A549 (cell line): ENCODE measurements around the gene CUX1. TPM values are rescaled to one million over a fixed set of nuclear protein-coding genes. Genes with fewer than 3 reads are reported as not detected.
"Not testable (repeated sequence)": the region's sequence is repeated elsewhere in the genome, so short reads cannot be mapped to it uniquely, and the experiment has no call there.

Experiments
- ATAC-seq, 2 experiments: fragments of 200-7000 bp in 1 of 2; fragments of >200 bp in 1 of 2; cut with Nextera tagmentation in 1 of 2; cut with Tn5 transposase in 1 of 2; 3 replicates each; pipeline versions ENCODE4 v1.8.0 to v1.9.1; 2018 to 2020; ENCODE audit warnings: mild to moderate bottlenecking in 1 of 2, moderate library complexity in 1 of 2
- CTCF ChIA-PET: fragments of 300-600 bp; sonication (Branson Sonifier 250); formaldehyde crosslinking; extraction: SDS; loops from one replicate; lab custom pipeline; 2021; ENCODE audit warnings: antibody characterized with exemption, inconsistent platforms; lab: Yijun Ruan, JAX
- POLR2A ChIA-PET: fragments of 350-600 bp; formaldehyde crosslinking; extraction: SDS; loops from one replicate; lab custom pipeline; 2021; ENCODE audit warnings: antibody characterized with exemption, inconsistent platforms; lab: Yijun Ruan, JAX
- DNase-seq, 2 experiments: peaks; one replicate each; pipeline versions ENCODE4 v3.0.0 to v3.0.0-alpha.2; 2011 to 2016; ENCODE audit warnings: low read depth in 1 of 2, low spot score in 1 of 2
- FAIRE-seq: peaks from 2 replicates; lab custom pipeline; 2011; peaks lifted over from hg19 to GRCh38; lab: Jason Lieb, UNC
- H3K27ac ChIP-seq, 2 experiments: fragments of >200 bp; sonication (Bioruptor Twin); formaldehyde crosslinking; 3 replicates each; pipeline ENCODE4 v1.5.1; 2016 to 2017
- H3K4me1 ChIP-seq: fragments of >200 bp; sonication (Bioruptor Twin); formaldehyde crosslinking; 3 replicates; pipeline ENCODE4 v1.6.1; 2016
- H3K4me2 ChIP-seq: fragments of >200 bp; sonication (Bioruptor Twin); formaldehyde crosslinking; 3 replicates; pipeline ENCODE4 v1.6.1; 2016
- H3K4me3 ChIP-seq: fragments of >200 bp; sonication (Bioruptor Twin); formaldehyde crosslinking; 3 replicates; pipeline ENCODE4 v1.5.1; 2016
- H3K9me3 ChIP-seq: fragments of >200 bp; sonication (Bioruptor Twin); formaldehyde crosslinking; 3 replicates; pipeline ENCODE4 v1.6.1; 2016
- CBX2 ChIP-seq: fragments of 200-600 bp; sonication (generic); IDR thresholded peaks from 2 replicates; pipeline ENCODE4 v1.6.1; 2016; ENCODE audit warnings: low read depth, mild to moderate bottlenecking, borderline replicate concordance
- CEBPB ChIP-seq, 2 experiments: fragments of >200 bp in 1 of 2; sonication (Bioruptor Twin) in 1 of 2; formaldehyde crosslinking in 1 of 2; IDR thresholded peaks; 2 replicates each; pipeline ENCODE4 v1.6.1; 2012 to 2016
- CHD2 ChIP-seq: fragments of 150-350 bp; IDR thresholded peaks from 2 replicates; pipeline ENCODE4 v1.6.1; 2014; ENCODE audit warnings: low read length; ENCODE audit not compliant: partially characterized antibody
- E2F6 ChIP-seq: IDR thresholded peaks from 2 replicates; pipeline ENCODE4 v1.6.1; 2012; ENCODE audit warnings: low read depth, borderline replicate concordance
- ELK1 ChIP-seq: fragments of 150-350 bp; IDR thresholded peaks from 2 replicates; pipeline ENCODE4 v1.6.1; 2014; ENCODE audit warnings: low read depth, mild to moderate bottlenecking, low read length
- FOSB ChIP-seq: fragments of 250-450 bp; sonication (Bioruptor Pico); IDR thresholded peaks from 2 replicates; pipeline ENCODE4 v1.5.0; 2020; ENCODE audit warnings: mild to moderate bottlenecking, moderate library complexity
- FOXS1 ChIP-seq: fragments of 250-450 bp; sonication (Bioruptor Pico); IDR thresholded peaks from 2 replicates; pipeline ENCODE4 v1.5.0; 2020; ENCODE audit warnings: mild to moderate bottlenecking, moderate library complexity
- GATA3 ChIP-seq: IDR thresholded peaks from 2 replicates; pipeline ENCODE4 v1.6.1; 2012; ENCODE audit warnings: borderline replicate concordance
- HDAC2 ChIP-seq: fragments of 200-600 bp; sonication (generic); IDR thresholded peaks from 2 replicates; pipeline ENCODE4 v1.6.1; 2016
- HES2 ChIP-seq: fragments of >200 bp; sonication (Bioruptor Twin); formaldehyde crosslinking; IDR thresholded peaks from 2 replicates; pipeline ENCODE4 v1.6.1; 2016
- HEYL ChIP-seq: fragments of 250-450 bp; sonication (Bioruptor Pico); IDR thresholded peaks from 2 replicates; pipeline ENCODE4 v1.8.0; 2021; ENCODE audit warnings: mild to moderate bottlenecking, moderate library complexity
- HMGXB4 ChIP-seq: fragments of 250-450 bp; sonication (Bioruptor Pico); IDR thresholded peaks from 2 replicates; pipeline ENCODE4 v1.5.0; 2021; ENCODE audit warnings: mild to moderate bottlenecking, moderate library complexity, borderline replicate concordance
- HOXA7 ChIP-seq: fragments of 250-450 bp; sonication (Bioruptor Pico); IDR thresholded peaks from 2 replicates; pipeline ENCODE4 v1.5.0; 2020; ENCODE audit warnings: mild to moderate bottlenecking, moderate library complexity
- JUNB ChIP-seq: fragments of >200 bp; sonication (Bioruptor Twin); formaldehyde crosslinking; IDR thresholded peaks from 2 replicates; pipeline ENCODE4 v1.6.1; 2016
- MAX ChIP-seq: IDR thresholded peaks from 2 replicates; pipeline ENCODE4 v1.6.1; 2012
- PHF8 ChIP-seq: fragments of 200-600 bp; sonication (generic); IDR thresholded peaks from 2 replicates; pipeline ENCODE4 v1.6.1; 2016; ENCODE audit warnings: low read depth, mild to moderate bottlenecking, antibody characterized with exemption, moderate library complexity, borderline replicate concordance
- RARB ChIP-seq: fragments of 250-450 bp; sonication (Bioruptor Pico); IDR thresholded peaks from 2 replicates; pipeline ENCODE4 v1.8.0; 2021; ENCODE audit warnings: mild to moderate bottlenecking, moderate library complexity
- RCOR1 ChIP-seq: fragments of 150-350 bp; IDR thresholded peaks from 2 replicates; pipeline ENCODE4 v1.6.1; 2014; ENCODE audit warnings: antibody characterized with exemption, low read length, low read depth
- SMC3 ChIP-seq: fragments of >200 bp; sonication (Bioruptor Twin); formaldehyde crosslinking; IDR thresholded peaks from 3 replicates; pipeline ENCODE4 v1.6.1; 2018; ENCODE audit warnings: inconsistent platforms
- TP53 ChIP-seq: fragments of 250-450 bp; sonication (Bioruptor Pico); IDR thresholded peaks from 2 replicates; pipeline ENCODE4 v1.5.0; 2021; ENCODE audit warnings: mild to moderate bottlenecking, moderate library complexity
- USF2 ChIP-seq: fragments of 450-650 bp; IDR thresholded peaks from 2 replicates; pipeline ENCODE4 v1.6.1; 2014; ENCODE audit warnings: antibody characterized with exemption
- ZC3H11A ChIP-seq: fragments of 450-650 bp; IDR thresholded peaks from 2 replicates; pipeline ENCODE4 v1.6.1; 2014; ENCODE audit warnings: antibody characterized with exemption, mild to moderate bottlenecking
- WGBS: methylation state at CpG from one replicate; pipeline ENCODE4 v1.1.6; 2017; ENCODE audit errors: missing lambda C conversion rate; 5-methylcytosine and 5-hydroxymethylcytosine counted together
- polyA plus RNA-seq, 4 experiments: library from polyadenylated mRNA; depleted of rRNA in 3 of 4; stranded (reverse); fragments of >200 nt; fragmentation: RNase III in 1 of 4; extraction: RNeasy Plus Mini Kit Qiagen cat#74134 plus additional on column Dnase treatment in 1 of 4; gene quantifications; 2 replicates in 3 of 4; 3 replicates in 1 of 4; pipeline ENCODE4 v1.2.3, GENCODE V29; 2011 to 2017

Gene CUX1
- polyA plus RNA-seq, 2 of the 4 experiments (the other 2 are of a cell fraction), result 32.7 to 33.4 TPM

GRCh38 chr7:102183848-102184247, 366.4 kb downstream of the CUX1 start:
- H3K4me1 ChIP-seq, H3K9me3 ChIP-seq, DNase-seq, POLR2A ChIA-PET, FAIRE-seq, H3K27ac ChIP-seq, H3K4me2 ChIP-seq, H3K4me3 ChIP-seq, ATAC-seq: not testable (repeated sequence)
- CTCF ChIA-PET, result interaction anchor here (1.4 kb wide), 1 partner anchor 53 kb away, joined by 6 read pairs; no protein-coding TSS in a partner anchor
- WGBS, result 83% methylated on average over 7 of the region's 7 CpGs

- FAIRE-seq (no peak), DNase-seq (no peak), ATAC-seq (no peak)
- Histone ChIP-seq H3K27ac (no peak overlapping the region), H3K4me1 (no peaks in the 10 kb centered on the region), H3K4me3 (no peak overlapping the region), H3K4me2 (no peak overlapping the region), H3K9me3 (no peaks in the 10 kb centered on the region)
- POLR2A ChIA-PET, result no interaction called here
- CTCF ChIA-PET, result interaction anchor here (1.4 kb wide), 1 partner anchor 52 kb away, joined by 6 read pairs; no protein-coding TSS in a partner anchor
- TF ChIP-seq RARB (no peak), JUNB (no peak), USF2 (no peak), ELK1 (no peak)
- 97% methylated on average over 4 of the region's 4 CpGs for WGBS
These were observed 366.9 kb downstream of the CUX1 start for GRCh38 chr7:102184303-102184702.

- TF ChIP-seq E2F6 (no peak), GATA3 (no peak), HOXA7 (CRISPR knock-in tag) (no peak), ZC3H11A (no peak), JUNB (no peak), FOXS1 (CRISPR knock-in tag) (no peak), HDAC2 (no peak), TP53 (CRISPR knock-in tag) (no peak)
- no peak overlapping the region for H3K4me3 ChIP-seq
- DNase-seq (no peak), ATAC-seq (no peak), FAIRE-seq (no peak)
- no peak overlapping the region for H3K4me2 ChIP-seq
- no peaks in the 10 kb centered on the region for H3K4me1 ChIP-seq
- H3K9me3 ChIP-seq, result no peaks in the 10 kb centered on the region
- 91% methylated on average over 16 of the region's 16 CpGs for WGBS
- ChIA-PET POLR2A (no interaction called here), CTCF (interaction anchor here (0.9 kb wide), 1 partner anchor 606 kb away, joined by 4 read pairs; no protein-coding TSS in a partner anchor)
- H3K27ac ChIP-seq, result no peak overlapping the region
These were observed 368.4 kb downstream of the CUX1 start for GRCh38 chr7:102185796-102186195.

GRCh38 chr7:102186306-102186705, 368.9 kb downstream of the CUX1 start:
- POLR2A ChIA-PET, result no interaction called here
- FAIRE-seq (no peak), DNase-seq (no peak), ATAC-seq (no peak)
- CTCF ChIA-PET, result interaction anchor here (0.9 kb wide), 1 partner anchor 606 kb away, joined by 4 read pairs; no protein-coding TSS in a partner anchor
- 93% methylated on average over 6 of the region's 6 CpGs for WGBS
- no peak overlapping the region for H3K4me3 ChIP-seq
- H3K27ac ChIP-seq, result no peak overlapping the region
- no peaks in the 10 kb centered on the region for H3K4me1 ChIP-seq
- H3K9me3 ChIP-seq, result no peaks in the 10 kb centered on the region
- TF ChIP-seq CEBPB (IDR thresholded peaks at IDR 0.05) (no peak), RCOR1 (no peak), MAX (no peak), FOSB (CRISPR knock-in tag) (no peak), CBX2 (no peak), HEYL (CRISPR knock-in tag) (no peak), SMC3 (no peak), CHD2 (no peak), HMGXB4 (no peak), E2F6 (no peak), ZC3H11A (no peak), PHF8 (no peak), HES2 (no peak), JUNB (no peak)
- TF ChIP-seq, all 56 proteins: peak for 0
- H3K4me2 ChIP-seq, result no peak overlapping the region
